Inferior parietal cortex (tissue), 1 donor: ENCODE measurements around the gene CLMN.
"Not testable (repeated sequence)": the region's sequence is repeated elsewhere in the genome, so short reads cannot be mapped to it uniquely, and the experiment has no call there.

ENCODE experiments used
- DNase-seq: peaks from one replicate; pipeline ENCODE4 v3.0.0-alpha.2; 2016; ENCODE audit errors: extremely low spot score

Gene CLMN

GRCh38 chr14:95285566-95285965 is 34.1 kb downstream of the CLMN start:
- no peak for DNase-seq

GRCh38 chr14:95283802-95284201 is 35.9 kb downstream of the CLMN start:
- not testable (repeated sequence) for DNase-seq

- not testable (repeated sequence) for DNase-seq
These were observed 36.7 kb downstream of the CLMN start for GRCh38 chr14:95282986-95283380.

- no peak for DNase-seq
These were observed 37.2 kb downstream of the CLMN start for GRCh38 chr14:95282354-95282985.

GRCh38 chr14:95281560-95282176 is 38.0 kb downstream of the CLMN start:
- no peak for DNase-seq

GRCh38 chr14:95275494-95275893 is 44.2 kb downstream of the CLMN start:
- no peak for DNase-seq

GRCh38 chr14:95274874-95275273 is 44.8 kb downstream of the CLMN start:
- DNase-seq, result no peak

GRCh38 chr14:95274279-95274678 is 45.4 kb downstream of the CLMN start:
- no peak for DNase-seq

- DNase-seq, result no peak
These were observed 46.4 kb downstream of the CLMN start for GRCh38 chr14:95273001-95273978.

GRCh38 chr14:95272057-95272456 is 47.7 kb downstream of the CLMN start:
- no peak for DNase-seq

GRCh38 chr14:95270203-95270602 is 49.5 kb downstream of the CLMN start:
- no peak for DNase-seq

- no peak for DNase-seq
These were observed 50.2 kb downstream of the CLMN start for GRCh38 chr14:95269493-95269892.

- no peak for DNase-seq
These were observed 51.4 kb downstream of the CLMN start for GRCh38 chr14:95268350-95268749.

- DNase-seq, result no peak
These were observed 52.4 kb downstream of the CLMN start for GRCh38 chr14:95267306-95267705.

GRCh38 chr14:95265106-95266094 is 54.3 kb downstream of the CLMN start:
- peak; percentile 25 for DNase-seq

GRCh38 chr14:95264271-95264973 is 55.3 kb downstream of the CLMN start:
- DNase-seq, result no peak

- no peak for DNase-seq
These were observed 56.0 kb downstream of the CLMN start for GRCh38 chr14:95263527-95264231.

GRCh38 chr14:95262511-95262891 is 57.2 kb downstream of the CLMN start:
- DNase-seq, result no peak

- no peak for DNase-seq
These were observed 57.8 kb downstream of the CLMN start for GRCh38 chr14:95261616-95262510.
